SK-N-SH treated with all-trans-retinoic acid at 6 μM for 48 hours (cell line): ENCODE measurements around the gene PAQR5.

Source experiments
- ATAC-seq: fragments of 200-7000 bp; cut with Tn5 transposase; 3 replicates; pipeline ENCODE4 v1.9.1; 2020; ENCODE audit warnings: mild to moderate bottlenecking, moderate library complexity
- ARNTL ChIP-seq: fragments of 450-650 bp; formaldehyde crosslinking; IDR thresholded peaks from 2 replicates; pipeline ENCODE4 v1.5.0; 2020; ENCODE audit warnings: low read depth, mild to moderate bottlenecking, moderate library complexity, borderline replicate concordance
- BACH2 ChIP-seq: fragments of 250-450 bp; sonication (Bioruptor Pico); IDR thresholded peaks from 2 replicates; pipeline ENCODE4 v1.9.0; 2021; ENCODE audit warnings: mild to moderate bottlenecking, borderline replicate concordance
- CSDC2 ChIP-seq: fragments of 250-450 bp; sonication (Bioruptor Pico); IDR thresholded peaks from 2 replicates; pipeline ENCODE4 v1.5.0; 2020; ENCODE audit warnings: mild to moderate bottlenecking, moderate library complexity
- CSRNP3 ChIP-seq: fragments of 250-450 bp; sonication (Bioruptor Pico); IDR thresholded peaks from 2 replicates; pipeline ENCODE4 v1.5.1; 2021; ENCODE audit warnings: mild to moderate bottlenecking, moderate library complexity
- GLIS3 ChIP-seq: fragments of 250-450 bp; sonication (Bioruptor Pico); IDR thresholded peaks from 2 replicates; pipeline ENCODE4 v1.5.0; 2020; ENCODE audit warnings: mild to moderate bottlenecking, moderate library complexity
- ISL1 ChIP-seq: fragments of 250-450 bp; sonication (Bioruptor Pico); IDR thresholded peaks from 2 replicates; pipeline ENCODE4 v2.1.2; 2022; ENCODE audit warnings: mild to moderate bottlenecking, moderate library complexity
- PATZ1 ChIP-seq: fragments of 250-450 bp; sonication (Bioruptor Pico); IDR thresholded peaks from 2 replicates; pipeline ENCODE4 v1.8.0; 2020; ENCODE audit warnings: mild to moderate bottlenecking, moderate library complexity, borderline replicate concordance
- PPARA ChIP-seq: fragments of 250-450 bp; sonication (Bioruptor Pico); IDR thresholded peaks from 2 replicates; pipeline ENCODE4 v1.5.0; 2020; ENCODE audit warnings: mild to moderate bottlenecking, borderline replicate concordance
- RARB ChIP-seq: fragments of 250-450 bp; sonication (Bioruptor Pico); IDR thresholded peaks from 2 replicates; pipeline ENCODE4 v1.8.0; 2021; ENCODE audit warnings: mild to moderate bottlenecking, moderate library complexity
- TCF4 ChIP-seq: fragments of 250-450 bp; sonication (Bioruptor Pico); IDR thresholded peaks from 2 replicates; pipeline ENCODE4 v1.8.0; 2021; ENCODE audit warnings: mild to moderate bottlenecking, moderate library complexity, borderline replicate concordance
- TOX ChIP-seq: fragments of 250-450 bp; sonication (Bioruptor Pico); IDR thresholded peaks from 2 replicates; pipeline ENCODE4 v1.8.0; 2021; ENCODE audit warnings: mild to moderate bottlenecking, moderate library complexity, borderline replicate concordance
- TSHZ2 ChIP-seq: fragments of 250-450 bp; sonication (Bioruptor Pico); IDR thresholded peaks from 2 replicates; pipeline ENCODE4 v1.5.0; 2020; ENCODE audit warnings: mild to moderate bottlenecking, moderate library complexity
- ZC3H10 ChIP-seq: fragments of 250-450 bp; sonication (Bioruptor Pico); IDR thresholded peaks from 2 replicates; pipeline ENCODE4 v1.5.1; 2021; ENCODE audit warnings: mild to moderate bottlenecking, moderate library complexity
- ZFP3 ChIP-seq: fragments of 250-450 bp; sonication (Bioruptor Pico); IDR thresholded peaks from 2 replicates; pipeline ENCODE4 v1.5.0; 2020; ENCODE audit warnings: mild to moderate bottlenecking, moderate library complexity
- ZFP30 ChIP-seq: fragments of 450-650 bp; formaldehyde crosslinking; IDR thresholded peaks from 2 replicates; pipeline ENCODE4 v1.5.0; 2022; ENCODE audit warnings: mild to moderate bottlenecking, moderate library complexity
- ZNF565 ChIP-seq: fragments of 450-650 bp; formaldehyde crosslinking; conservative IDR thresholded peaks from 2 replicates; pipeline ENCODE4 v1.5.0; 2020; ENCODE audit warnings: low read depth, mild to moderate bottlenecking, moderate library complexity
- ZNF8 ChIP-seq: fragments of 450-650 bp; formaldehyde crosslinking; IDR thresholded peaks from 2 replicates; pipeline ENCODE4 v1.5.0; 2020; ENCODE audit warnings: mild to moderate bottlenecking, moderate library complexity

The PAQR5 gene

GRCh38 chr15:69422336-69422895 lies 123.7 kb downstream of the PAQR5 start:
- no peak for TF ChIP-seq ZNF565 (CRISPR knock-in tag)
- TF ChIP-seq ZC3H10 (CRISPR knock-in tag), result no peak
- ATAC-seq, result no peak

- ATAC-seq, result no peak
- TF ChIP-seq GLIS3 (CRISPR knock-in tag), result no peak
- no peak for TF ChIP-seq BACH2
- no peak for TF ChIP-seq ZNF8 (CRISPR knock-in tag)
Observed at GRCh38 chr15:69424001-69424400, 125.3 kb downstream of the PAQR5 start.

- ATAC-seq, result no peak
- TF ChIP-seq GLIS3 (CRISPR knock-in tag) (no peak), RARB (CRISPR knock-in tag) (no peak), TCF4 (no peak), PATZ1 (CRISPR knock-in tag) (no peak)
- TF ChIP-seq, all 23 proteins: peak for 0
Observed at GRCh38 chr15:69424748-69425413, 126.2 kb downstream of the PAQR5 start.

GRCh38 chr15:69433831-69434230 lies 135.1 kb downstream of the PAQR5 start:
- ATAC-seq, result no peak
- TF ChIP-seq PPARA (CRISPR knock-in tag) (no peak), ZFP3 (CRISPR knock-in tag) (no peak), ISL1 (CRISPR knock-in tag) (no peak), ZNF565 (CRISPR knock-in tag) (no peak), CSDC2 (CRISPR knock-in tag) (no peak), ZFP30 (CRISPR knock-in tag) (no peak), ARNTL (no peak), CSRNP3 (CRISPR knock-in tag) (no peak), TCF4 (no peak), ZC3H10 (CRISPR knock-in tag) (no peak), TOX (CRISPR knock-in tag) (no peak)

GRCh38 chr15:69434238-69434637 lies 135.5 kb downstream of the PAQR5 start:
- TF ChIP-seq GLIS3 (CRISPR knock-in tag), result no peak
- TF ChIP-seq TSHZ2, result no peak
- no peak for TF ChIP-seq TCF4
- no peak for TF ChIP-seq ZFP30 (CRISPR knock-in tag)
- ATAC-seq, result no peak

GRCh38 chr15:69434679-69435078 lies 136.0 kb downstream of the PAQR5 start:
- ATAC-seq, result no peak
- TF ChIP-seq PATZ1 (CRISPR knock-in tag), result no peak
- TF ChIP-seq RARB (CRISPR knock-in tag), result no peak
- no peak for TF ChIP-seq TOX (CRISPR knock-in tag)
- no peak for TF ChIP-seq ZC3H10 (CRISPR knock-in tag)
- no peak for TF ChIP-seq TSHZ2
- no peak for TF ChIP-seq TCF4
